Dermis microvascular lymphatic vessel endothelial cell (primary cell): ENCODE data around the gene CFAP57. TPM values are rescaled to one million over a fixed set of nuclear protein-coding genes. Genes with fewer than 3 reads are reported as not detected.

ENCODE experiments used
- DNase-seq, 2 donors: peaks; one replicate each; pipeline versions ENCODE4 v3.0.0 to v3.0.0-alpha.2; 2010; ENCODE audit warnings: low read depth in 2 of 2
- total RNA-seq: library from RNA; depleted of rRNA; stranded (reverse); fragments of >200 nt; gene quantifications from 2 replicates; pipeline ENCODE4 v1.2.1, GENCODE V29; 2014

CFAP57 gene
- total RNA-seq, 1 donor from 2014 or later = 0.26 TPM

DNA sequence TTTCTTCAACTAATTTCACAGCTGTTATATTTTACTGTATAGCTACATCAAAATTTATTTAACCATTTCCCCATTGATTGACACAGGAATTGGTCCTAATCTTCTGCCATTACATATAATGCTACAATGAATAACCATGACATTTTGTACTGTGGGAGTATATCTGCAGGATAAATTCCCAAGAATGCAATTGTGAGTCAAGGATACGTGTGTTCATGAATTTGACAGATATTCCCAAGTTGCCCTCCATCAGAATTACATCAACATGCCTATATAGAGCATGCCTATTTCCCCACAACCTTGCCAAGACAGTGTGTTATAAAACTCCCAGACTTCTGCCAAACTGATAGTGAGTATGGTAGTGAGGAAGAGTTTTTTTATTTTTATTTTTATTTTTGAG lies 125.9 kb downstream of the CFAP57 start:
- DNase-seq = no peak

DNA sequence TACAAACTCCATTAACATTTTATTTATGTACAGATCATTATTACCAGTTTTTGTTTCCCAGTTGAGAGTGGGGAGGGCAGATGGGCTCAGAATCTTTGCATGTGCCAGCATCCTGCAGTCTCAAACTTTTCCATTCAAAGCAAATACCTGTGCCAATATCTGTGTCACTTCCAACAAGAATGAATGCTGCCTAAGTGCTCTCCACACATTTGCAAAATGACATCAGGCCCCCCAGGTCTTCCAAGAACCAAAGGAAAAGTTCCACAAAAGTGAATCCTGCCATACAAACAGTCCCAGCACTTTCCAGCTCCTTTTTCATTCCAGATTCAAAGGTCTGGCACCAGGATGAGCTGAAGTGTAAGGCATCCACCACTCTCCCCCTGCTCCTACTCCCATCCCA lies 127.0 kb downstream of the CFAP57 start:
- peak; percentile 45 to 50 for DNase-seq

DNA sequence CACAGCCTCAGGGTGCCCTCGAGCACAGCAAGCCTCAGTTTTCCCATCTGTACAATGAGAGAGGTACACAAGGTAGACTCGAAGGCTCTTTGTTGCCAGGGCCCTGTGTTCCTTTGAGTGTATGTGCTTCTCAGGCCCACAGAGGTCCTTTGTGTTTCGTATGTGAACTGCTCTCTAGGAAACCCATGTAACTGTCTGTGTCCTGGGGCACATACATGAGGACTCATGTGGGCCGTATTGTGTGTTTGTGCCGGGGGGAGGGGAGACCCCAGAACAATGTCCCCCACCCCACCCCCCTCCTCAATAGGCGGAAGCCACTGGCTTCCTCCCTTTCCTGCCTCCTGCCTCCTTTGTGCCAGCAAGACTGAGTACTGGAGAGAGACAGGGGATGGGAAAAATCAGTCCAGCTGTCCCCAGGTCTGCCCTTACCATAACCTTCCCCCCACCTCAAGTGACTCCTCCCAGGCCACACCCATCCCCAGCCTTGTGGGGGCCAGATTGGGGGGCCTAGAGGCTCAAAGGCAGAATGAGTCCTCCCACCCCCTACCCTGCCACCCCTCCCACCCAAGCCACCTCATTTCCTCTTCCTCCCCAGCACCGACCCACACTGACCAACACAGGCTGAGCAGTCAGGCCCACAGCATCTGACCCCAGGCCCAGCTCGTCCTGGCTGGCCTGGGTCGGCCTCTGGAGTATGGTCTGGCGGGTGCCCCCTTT lies 128.4 kb downstream of the CFAP57 start, which contains the start of gene TIE1:
Gene TIE1 (plus strand): TSS at position 605 of the 717 bp plus-strand sequence. CDS start 90 bp downstream, at position 695.
- peak; percentile 85 to 90 for DNase-seq

DNA sequence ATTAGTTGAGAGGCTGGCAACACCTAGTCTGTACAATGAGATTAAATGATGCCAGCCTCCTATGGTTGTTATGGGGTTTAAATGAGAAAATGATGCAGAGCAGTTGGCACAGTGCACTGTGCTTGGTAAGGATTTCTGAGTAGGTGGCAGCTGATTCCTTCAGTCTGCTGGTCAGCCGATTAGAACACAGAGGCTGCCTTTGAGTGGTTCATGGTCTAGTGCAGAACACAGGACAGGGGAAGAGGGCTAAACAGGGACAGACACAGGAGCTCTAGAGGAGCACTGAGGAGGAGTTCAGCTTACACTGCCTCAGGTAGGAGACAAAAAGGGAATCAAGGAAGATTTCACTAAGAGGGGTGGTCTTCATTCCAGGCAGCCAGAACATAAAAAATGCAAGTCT lies 130.1 kb downstream of the CFAP57 start:
- DNase-seq = peak in 1 of 2 donors; percentile 32

DNA sequence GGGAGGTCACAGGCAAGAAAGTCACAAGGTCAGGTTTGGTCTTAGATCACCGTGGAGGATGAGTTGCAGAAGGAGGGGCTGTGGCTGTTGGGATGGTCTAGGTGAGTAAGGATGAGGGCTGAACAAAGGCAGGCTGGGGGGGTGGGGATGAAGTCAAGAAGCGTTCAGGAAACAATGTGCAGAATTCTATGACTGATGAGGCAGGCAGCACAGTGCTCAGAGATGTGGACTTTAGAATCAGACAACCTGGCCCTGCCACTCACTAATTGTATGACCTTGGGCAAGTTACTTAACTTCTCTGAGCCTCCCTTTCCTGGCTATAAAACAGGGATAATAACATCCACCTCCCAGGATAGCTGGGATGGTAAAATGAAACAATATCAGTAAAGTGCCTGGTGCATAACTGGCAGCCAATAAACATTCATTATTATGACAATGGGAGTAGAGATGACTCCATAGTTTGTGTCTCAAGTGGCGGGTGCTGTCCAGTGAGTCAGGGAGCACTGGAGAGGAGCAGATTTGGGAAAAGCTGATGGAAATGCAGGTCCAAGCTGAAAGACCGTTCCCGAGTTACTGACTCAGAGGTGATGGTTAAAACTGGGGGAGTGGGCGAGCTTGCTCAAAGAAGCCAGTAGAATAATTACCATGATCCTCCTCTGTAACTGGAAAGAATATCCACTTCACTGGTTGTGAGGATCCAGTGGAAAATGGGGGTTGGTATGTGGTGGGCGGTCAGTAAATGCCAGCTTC lies 130.8 kb downstream of the CFAP57 start:
- DNase-seq = peak in 1 of 2 donors; percentile 47

DNA sequence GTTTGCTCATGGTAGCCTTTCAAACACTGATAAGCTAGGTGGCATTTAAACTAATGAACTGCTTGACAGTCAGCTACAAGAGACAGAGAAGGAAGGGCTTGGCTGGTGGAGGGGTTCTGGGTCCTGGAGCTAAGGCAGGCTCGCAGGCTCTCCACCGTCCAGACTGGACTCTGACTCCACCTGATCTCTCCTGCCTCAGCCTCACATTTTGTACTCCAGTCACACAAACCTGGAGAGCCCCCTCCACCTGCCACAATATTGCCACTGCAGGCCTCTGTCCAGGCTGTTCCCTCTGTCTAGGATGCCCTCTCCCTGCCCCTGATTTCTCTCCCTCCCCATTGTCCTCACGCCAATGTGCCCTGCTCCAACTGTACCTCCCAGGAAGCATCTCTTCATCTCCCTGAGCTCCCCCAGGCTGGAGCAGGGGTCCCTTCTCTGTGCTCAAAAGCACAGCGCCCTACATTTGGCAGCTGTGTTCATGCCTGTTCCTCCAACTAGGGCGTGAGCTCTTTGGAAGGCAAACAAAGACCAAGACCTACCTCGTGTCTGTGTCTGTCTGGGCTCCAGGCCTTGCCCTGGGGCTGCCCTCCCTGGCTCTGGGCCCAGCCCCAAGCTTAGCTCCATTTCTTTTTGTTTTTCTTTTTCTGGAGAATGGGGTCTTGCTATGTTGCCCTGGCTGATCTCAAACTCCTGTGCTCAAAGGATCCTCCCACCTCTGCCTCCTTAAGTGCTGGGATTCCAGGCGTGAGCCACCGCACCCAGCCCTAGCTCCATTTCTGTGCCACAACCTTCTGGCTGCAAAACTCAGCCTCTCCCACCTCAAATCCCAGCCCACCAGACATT lies 131.6 kb downstream of the CFAP57 start:
- DNase-seq = no peak

Other genes starting within 250 kb of the CFAP57 start
- 10.4 and 14.3 TPM in 2 replicates for gene SLC2A1, start 213.5 kb upstream of the CFAP57 start, total RNA-seq
- 68.4 and 82.0 TPM in 2 replicates for gene EBNA1BP2, start within 50 bp of the CFAP57 start, total RNA-seq
- not detected in 2 replicates for gene TMEM125, start 97.7 kb downstream of the CFAP57 start, total RNA-seq
- not detected in 2 replicates for gene C1orf210, start 113.3 kb downstream of the CFAP57 start, total RNA-seq
- gene TIE1, start 128.7 kb downstream of the CFAP57 start, total RNA-seq = 667 and 1,206 TPM in 2 replicates
- 0.13 TPM in 2 replicates for gene MPL, start 165.5 kb downstream of the CFAP57 start, total RNA-seq
- 18.6 and 53.7 TPM in 2 replicates for gene CDC20, start 186.7 kb downstream of the CFAP57 start, total RNA-seq
- 51.1 and 64.4 TPM in 2 replicates for gene ELOVL1, start 195.7 kb downstream of the CFAP57 start, total RNA-seq
- gene MED8, start 217.5 kb downstream of the CFAP57 start, total RNA-seq = 36.3 and 36.7 TPM in 2 replicates
- 8.6 and 14.0 TPM in 2 replicates for gene SZT2, start 217.6 kb downstream of the CFAP57 start, total RNA-seq